GM12878 (cell line): Measurements from ENCODE around the gene TADA1.

Experiments used
- CEBPB ChIP-seq, 2 experiments: fragments of 150-350 bp in 1 of 2; IDR thresholded peaks; 2 replicates each; pipeline ENCODE4 v1.6.1; 2012 to 2014; ENCODE audit warnings: low read depth in 2 of 2, low read length in 2 of 2, borderline replicate concordance in 1 of 2, inconsistent platforms in 1 of 2
- POLR2A ChIP-seq: IDR thresholded peaks from 2 replicates; pipeline ENCODE4 v1.6.1; 2011; ENCODE audit warnings: low read depth, mild to moderate bottlenecking, low read length
- SMAD1 ChIP-seq: fragments of 450-650 bp; IDR thresholded peaks from 2 replicates; pipeline ENCODE4 v1.6.1; 2018; ENCODE audit warnings: mild to moderate bottlenecking, low read depth; ENCODE audit not compliant: partially characterized antibody
- SPI1 ChIP-seq: IDR thresholded peaks from 2 replicates; pipeline ENCODE4 v1.6.1; 2011; ENCODE audit warnings: low read depth, mild to moderate bottlenecking, low read length, moderate library complexity, borderline replicate concordance; ENCODE audit not compliant: insufficient read depth
- ZNF217 ChIP-seq: fragments of 450-650 bp; IDR thresholded peaks from 2 replicates; pipeline ENCODE4 v1.6.1; 2017; ENCODE audit warnings: antibody characterized with exemption, mild to moderate bottlenecking
- TF ChIP-seq, protein P1 (sequence below), 3 experiments: IDR thresholded peaks in 2 of 3; conservative IDR thresholded peaks in 1 of 3; 2 replicates each; pipeline ENCODE4 v1.5.1; 2011; ENCODE audit warnings: low read depth in 3 of 3, low read length in 3 of 3, mild to moderate bottlenecking in 3 of 3, control low read depth in 2 of 3, moderate library complexity in 2 of 3, inconsistent platforms in 1 of 3, mixed read lengths in 1 of 3; ENCODE audit not compliant: control insufficient read depth in 2 of 3, insufficient read depth in 1 of 3; ENCODE audit errors: extremely low read depth in 1 of 3
- TF ChIP-seq, protein P2 (sequence below): IDR thresholded peaks from 2 replicates; pipeline ENCODE4 v1.6.1; 2012; ENCODE audit warnings: mild to moderate bottlenecking, low read depth, low read length
- TF ChIP-seq, protein P3 (sequence below): IDR thresholded peaks from 2 replicates; pipeline ENCODE4 v1.6.1; 2011; ENCODE audit warnings: low read depth, low read length, improper control_type of control experiment, borderline replicate concordance

DNA sequence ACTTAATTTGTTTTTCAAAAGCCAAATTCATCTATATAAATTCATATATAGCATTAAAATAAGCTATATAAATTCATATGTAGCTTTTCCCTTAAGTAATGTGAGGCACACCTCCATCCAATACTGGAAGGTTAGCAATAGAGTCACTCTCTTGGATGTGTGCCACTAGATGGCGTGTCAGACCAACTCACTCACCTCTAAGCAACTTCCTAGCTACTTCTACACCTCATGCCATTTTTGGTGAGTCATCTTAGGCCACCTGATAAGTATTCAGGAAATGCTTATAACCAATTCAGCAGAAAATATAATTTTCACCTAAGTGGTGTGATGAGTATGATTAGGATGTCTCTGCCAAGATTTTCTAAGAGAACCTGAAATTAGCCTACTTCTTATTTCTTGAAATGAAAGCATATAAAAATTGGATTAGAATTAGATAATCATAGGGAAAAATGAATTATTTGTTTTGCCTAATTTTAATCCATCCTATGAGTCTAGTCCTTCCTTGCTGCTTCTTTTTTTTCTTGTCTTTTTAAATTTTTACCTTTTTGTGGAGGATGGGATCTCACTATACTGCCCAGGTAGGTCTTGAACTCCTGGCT is 34.4 kb upstream of the TADA1 start:
- TF ChIP-seq, protein P1, sequence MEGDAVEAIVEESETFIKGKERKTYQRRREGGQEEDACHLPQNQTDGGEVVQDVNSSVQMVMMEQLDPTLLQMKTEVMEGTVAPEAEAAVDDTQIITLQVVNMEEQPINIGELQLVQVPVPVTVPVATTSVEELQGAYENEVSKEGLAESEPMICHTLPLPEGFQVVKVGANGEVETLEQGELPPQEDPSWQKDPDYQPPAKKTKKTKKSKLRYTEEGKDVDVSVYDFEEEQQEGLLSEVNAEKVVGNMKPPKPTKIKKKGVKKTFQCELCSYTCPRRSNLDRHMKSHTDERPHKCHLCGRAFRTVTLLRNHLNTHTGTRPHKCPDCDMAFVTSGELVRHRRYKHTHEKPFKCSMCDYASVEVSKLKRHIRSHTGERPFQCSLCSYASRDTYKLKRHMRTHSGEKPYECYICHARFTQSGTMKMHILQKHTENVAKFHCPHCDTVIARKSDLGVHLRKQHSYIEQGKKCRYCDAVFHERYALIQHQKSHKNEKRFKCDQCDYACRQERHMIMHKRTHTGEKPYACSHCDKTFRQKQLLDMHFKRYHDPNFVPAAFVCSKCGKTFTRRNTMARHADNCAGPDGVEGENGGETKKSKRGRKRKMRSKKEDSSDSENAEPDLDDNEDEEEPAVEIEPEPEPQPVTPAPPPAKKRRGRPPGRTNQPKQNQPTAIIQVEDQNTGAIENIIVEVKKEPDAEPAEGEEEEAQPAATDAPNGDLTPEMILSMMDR (IDR thresholded peaks at IDR 0.05 in 2 of 3, conservative IDR thresholded peaks at IDR 0.05 in 1 of 3; ENCODE audit: control insufficient read depth in 2 of 3, extremely low read depth in 1 of 3, insufficient read depth in 1 of 3, low read depth in 3 of 3, low read length in 3 of 3), result peak; percentile 81 to 92 (median 85)
- TF ChIP-seq SMAD1 (no peak), ZNF217 (no peak), CEBPB (IDR thresholded peaks at IDR 0.05; ENCODE audit: borderline replicate concordance in 1 of 2, low read depth in 2 of 2, low read length in 2 of 2) (no peak), SPI1 (no peak), POLR2A (no peak)
- TF ChIP-seq, protein P2, sequence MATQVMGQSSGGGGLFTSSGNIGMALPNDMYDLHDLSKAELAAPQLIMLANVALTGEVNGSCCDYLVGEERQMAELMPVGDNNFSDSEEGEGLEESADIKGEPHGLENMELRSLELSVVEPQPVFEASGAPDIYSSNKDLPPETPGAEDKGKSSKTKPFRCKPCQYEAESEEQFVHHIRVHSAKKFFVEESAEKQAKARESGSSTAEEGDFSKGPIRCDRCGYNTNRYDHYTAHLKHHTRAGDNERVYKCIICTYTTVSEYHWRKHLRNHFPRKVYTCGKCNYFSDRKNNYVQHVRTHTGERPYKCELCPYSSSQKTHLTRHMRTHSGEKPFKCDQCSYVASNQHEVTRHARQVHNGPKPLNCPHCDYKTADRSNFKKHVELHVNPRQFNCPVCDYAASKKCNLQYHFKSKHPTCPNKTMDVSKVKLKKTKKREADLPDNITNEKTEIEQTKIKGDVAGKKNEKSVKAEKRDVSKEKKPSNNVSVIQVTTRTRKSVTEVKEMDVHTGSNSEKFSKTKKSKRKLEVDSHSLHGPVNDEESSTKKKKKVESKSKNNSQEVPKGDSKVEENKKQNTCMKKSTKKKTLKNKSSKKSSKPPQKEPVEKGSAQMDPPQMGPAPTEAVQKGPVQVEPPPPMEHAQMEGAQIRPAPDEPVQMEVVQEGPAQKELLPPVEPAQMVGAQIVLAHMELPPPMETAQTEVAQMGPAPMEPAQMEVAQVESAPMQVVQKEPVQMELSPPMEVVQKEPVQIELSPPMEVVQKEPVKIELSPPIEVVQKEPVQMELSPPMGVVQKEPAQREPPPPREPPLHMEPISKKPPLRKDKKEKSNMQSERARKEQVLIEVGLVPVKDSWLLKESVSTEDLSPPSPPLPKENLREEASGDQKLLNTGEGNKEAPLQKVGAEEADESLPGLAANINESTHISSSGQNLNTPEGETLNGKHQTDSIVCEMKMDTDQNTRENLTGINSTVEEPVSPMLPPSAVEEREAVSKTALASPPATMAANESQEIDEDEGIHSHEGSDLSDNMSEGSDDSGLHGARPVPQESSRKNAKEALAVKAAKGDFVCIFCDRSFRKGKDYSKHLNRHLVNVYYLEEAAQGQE, result no peak
- TF ChIP-seq, protein P3, sequence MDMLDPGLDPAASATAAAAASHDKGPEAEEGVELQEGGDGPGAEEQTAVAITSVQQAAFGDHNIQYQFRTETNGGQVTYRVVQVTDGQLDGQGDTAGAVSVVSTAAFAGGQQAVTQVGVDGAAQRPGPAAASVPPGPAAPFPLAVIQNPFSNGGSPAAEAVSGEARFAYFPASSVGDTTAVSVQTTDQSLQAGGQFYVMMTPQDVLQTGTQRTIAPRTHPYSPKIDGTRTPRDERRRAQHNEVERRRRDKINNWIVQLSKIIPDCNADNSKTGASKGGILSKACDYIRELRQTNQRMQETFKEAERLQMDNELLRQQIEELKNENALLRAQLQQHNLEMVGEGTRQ, result no peak
